ENCODE measurements around the gene ASCC2. TPM values are rescaled to one million over a fixed set of nuclear protein-coding genes. Genes with fewer than 3 reads are reported as not detected.

The ASCC2 gene
- total and polyA plus RNA-seq, 2 experiments from 2014 or later: 30.5 to 31.3 TPM

GRCh38 chr22:29885610-29886009 lies 47.5 kb upstream of the ASCC2 start (continued):
- no peak for TF ChIP-seq REST (IDR thresholded peaks at IDR 0.05; ENCODE audit: unreplicated experiment)
- TF ChIP-seq ZNF331 (CRISPR knock-in tag; IDR thresholded peaks at IDR 0.05; ENCODE audit: low read depth): no peak

- peaks cover 11% of the 10 kb centered on the region for H4K20me1 ChIP-seq (replicated peaks; ENCODE audit: insufficient read depth)
- 0 out of 2 replicates have a peak, but pooled peaks cover 5% of the 10 kb centered on the region for H3K9me2 ChIP-seq (ENCODE audit: insufficient read depth)
- no peaks in the 10 kb centered on the region for H3F3A ChIP-seq (replicated peaks; ENCODE audit: low read depth)
- peak overlapping the region; percentile 83 for H3K27ac ChIP-seq (ENCODE audit: low read depth)
- Mint-ChIP-seq H3K9me3 (no peaks in the 10 kb centered on the region; the same call in 2 of the 3 replicates), H3K4me1 (peaks cover 7% of the 10 kb centered on the region; the same call in 2 of the 3 replicates), H3K4me3 (peak overlapping the region; percentile 89), H3K27ac (no peak overlapping the region), H3K36me3 (ENCODE audit: low read depth) (no peaks in the 10 kb centered on the region), H3K27me3 (ENCODE audit: insufficient read depth, low read depth, poor library complexity) (peaks cover 1% of the 10 kb centered on the region)
- H3K4me3 ChIP-seq: peak overlapping the region; percentile 94
- H3K79me2 ChIP-seq (replicated peaks; ENCODE audit: insufficient read depth): peaks cover 51% of the 10 kb centered on the region
- no peaks in the 10 kb centered on the region for H3K36me3 ChIP-seq (ENCODE audit: insufficient read depth)
- peaks cover 20% of the 10 kb centered on the region for H3K4me1 ChIP-seq (ENCODE audit: insufficient read depth)
- H3K4me2 ChIP-seq: peak overlapping the region; percentile 94
- ATAC-seq (peak; percentile 30), DNase-seq (ENCODE audit: low spot score) (no peak)
- peak overlapping the region; percentile 91 for H2AFZ ChIP-seq
- no peaks in the 10 kb centered on the region for H3K27me3 ChIP-seq (ENCODE audit: insufficient read depth)
- TF ChIP-seq REST (IDR thresholded peaks at IDR 0.05; ENCODE audit: unreplicated experiment): no peak
- TF ChIP-seq ZNF331 (CRISPR knock-in tag; IDR thresholded peaks at IDR 0.05; ENCODE audit: low read depth): no peak
- no peak for TF ChIP-seq POLR2AphosphoS5 (IDR thresholded peaks at IDR 0.05; ENCODE audit: low read depth)
- TF ChIP-seq ETS1 (IDR thresholded peaks at IDR 0.05): no peak
- no peak for TF ChIP-seq ZNF114 (CRISPR knock-in tag; IDR thresholded peaks at IDR 0.05)
- no peak for TF ChIP-seq EZH2phosphoT487 (IDR thresholded peaks at IDR 0.05; ENCODE audit: unreplicated experiment)
- no peak for TF ChIP-seq JUNB (IDR thresholded peaks at IDR 0.05; ENCODE audit: unreplicated experiment)
- TF ChIP-seq NANOG (IDR thresholded peaks at IDR 0.05; ENCODE audit: borderline replicate concordance): no peak
- TF ChIP-seq STAT1 (IDR thresholded peaks at IDR 0.05; ENCODE audit: unreplicated experiment): no peak
- TF ChIP-seq CREB1 (CRISPR knock-in tag; IDR thresholded peaks at IDR 0.05; ENCODE audit: low read depth): no peak
- TF ChIP-seq CTCF (conservative IDR thresholded peaks at IDR 0.05; ENCODE audit: low read depth in 2 of 2): no peak
- no peak for TF ChIP-seq EZH2 (IDR thresholded peaks at IDR 0.05; ENCODE audit: low read depth, unreplicated experiment)
These were observed 45.7 kb upstream of the ASCC2 start for GRCh38 chr22:29883775-29884097.
